Activated T-cell treated with anti-CD3 and anti-CD28 coated beads, Interleukin-2, amount 50 U/mL, for 4 hours (primary cell): ENCODE data around the gene TMEM117. TPM values are rescaled to one million over a fixed set of nuclear protein-coding genes. Genes with fewer than 3 reads are reported as not detected.

Experiments
- ATAC-seq, 2 donors: fragments of 200-7000 bp; cut with Tn5 transposase; one replicate each; pipeline ENCODE4 v1.10.0; 2021
- DNase-seq: peaks from one replicate; pipeline ENCODE4 v3.0.0-alpha.2; 2020
- H3K27me3 Mint-ChIP-seq: one replicate; pipeline ENCODE4 v1.8.0; 2021; ENCODE audit warnings: low read depth, mixed read lengths
- H3K36me3 Mint-ChIP-seq: one replicate; pipeline ENCODE4 v1.8.0; 2022; ENCODE audit warnings: mixed read lengths; ENCODE audit not compliant: insufficient read depth
- H3K4me1 Mint-ChIP-seq: one replicate; pipeline ENCODE4 v1.8.0; 2021; ENCODE audit warnings: low read depth, mixed read lengths
- H3K4me3 Mint-ChIP-seq: one replicate; pipeline ENCODE4 v1.8.0; 2021; ENCODE audit warnings: mild to moderate bottlenecking, moderate library complexity, mixed read lengths
- H3K9me3 Mint-ChIP-seq: one replicate; pipeline ENCODE4 v1.8.0; 2021; ENCODE audit warnings: mixed read lengths
- total RNA-seq, 3 donors: library from RNA; stranded (reverse); gene quantifications; one replicate each; pipeline ENCODE4 v1.2.1, GENCODE V29; 2021

Gene TMEM117
- total RNA-seq, 3 donors from 2014 or later, result 1.4 to 2.0 (median 1.4) TPM

DNA sequence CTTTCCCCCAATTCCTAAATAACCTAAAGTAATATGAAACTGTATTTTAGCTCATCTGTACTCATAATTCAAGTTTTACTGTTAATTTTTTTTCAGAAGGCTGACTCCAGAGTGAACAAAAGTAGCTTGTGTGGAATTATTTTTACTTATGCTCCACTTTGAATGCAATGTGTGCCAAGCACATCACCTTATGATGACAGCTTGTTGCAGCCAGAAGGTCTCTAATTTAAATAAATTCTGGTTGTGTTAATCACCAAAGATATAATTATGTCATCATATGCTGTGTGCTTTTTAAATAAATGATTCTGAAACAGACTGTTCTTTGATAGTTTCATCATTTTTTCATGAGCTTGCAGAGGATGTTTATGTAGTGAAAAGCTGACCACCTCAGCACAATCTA, 283.1 kb downstream of the TMEM117 start:
- DNase-seq, result no peak
- no peak for ATAC-seq
- Mint-ChIP-seq H3K9me3 (peaks cover 33% of the 10 kb centered on the region), H3K4me1 (no peaks in the 10 kb centered on the region), H3K36me3 (peaks cover 9% of the 10 kb centered on the region), H3K4me3 (no peak overlapping the region), H3K27me3 (no peaks in the 10 kb centered on the region)

DNA sequence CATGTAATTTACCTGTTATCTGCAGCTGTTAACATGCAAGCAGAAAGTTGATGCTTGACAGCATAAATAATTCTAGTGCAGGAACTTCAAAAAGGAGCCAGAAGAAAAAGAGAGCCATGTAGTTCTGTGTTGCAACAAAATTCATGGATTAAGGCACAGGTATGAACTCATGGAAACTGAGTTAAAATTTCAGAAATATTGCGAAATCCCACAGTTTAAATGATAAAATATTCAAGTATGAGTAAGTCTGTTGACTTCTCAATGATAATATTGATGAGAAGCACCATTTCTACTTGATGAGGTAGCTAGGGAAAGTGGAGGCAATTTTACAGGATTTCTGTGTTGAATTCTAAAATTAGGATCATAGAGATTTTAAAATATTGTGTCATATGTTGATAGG, 290.9 kb downstream of the TMEM117 start:
- Mint-ChIP-seq H3K36me3 (peaks cover 5% of the 10 kb centered on the region), H3K27me3 (no peaks in the 10 kb centered on the region), H3K4me1 (peaks cover 2% of the 10 kb centered on the region), H3K4me3 (no peak overlapping the region), H3K9me3 (peaks cover 26% of the 10 kb centered on the region)
- ATAC-seq, result no peak
- DNase-seq, result no peak

DNA sequence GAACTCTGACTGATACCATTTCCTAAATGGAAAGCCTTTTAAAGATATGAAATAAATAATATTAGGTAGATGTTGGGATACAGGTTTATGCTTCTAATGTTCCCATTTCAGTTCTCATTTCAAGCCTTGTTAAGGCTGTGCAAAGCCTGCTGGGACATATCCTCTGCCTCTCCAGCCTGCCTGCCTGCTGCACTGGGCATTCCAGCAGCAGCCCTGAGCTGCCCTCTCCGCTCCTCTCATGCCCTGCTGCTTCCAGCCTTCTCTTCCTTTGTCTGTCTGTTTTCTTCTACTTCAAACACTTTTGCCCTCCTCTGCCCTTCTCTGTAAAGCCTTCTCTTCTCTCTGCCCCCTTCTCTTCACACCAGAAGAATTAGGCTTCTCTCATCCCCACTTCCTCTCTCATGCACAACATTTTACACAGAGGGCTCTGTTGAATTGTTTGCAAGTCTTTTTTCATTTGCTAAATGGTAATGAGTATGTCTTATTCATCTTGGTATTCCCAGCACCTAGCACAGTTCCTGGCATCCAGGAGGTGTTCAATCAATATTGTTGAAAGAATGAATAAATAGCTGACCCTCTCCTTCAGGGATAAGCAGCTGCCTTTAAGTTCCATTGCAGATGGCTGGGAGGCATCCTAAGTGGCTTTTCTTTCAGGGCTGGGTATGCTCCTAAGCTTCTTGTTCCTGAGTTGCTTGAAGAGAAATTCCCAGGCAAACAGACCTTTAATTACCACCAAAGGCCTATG, 292.3 kb downstream of the TMEM117 start:
- Mint-ChIP-seq H3K27me3 (no peaks in the 10 kb centered on the region), H3K4me3 (no peak overlapping the region), H3K9me3 (peaks cover 17% of the 10 kb centered on the region), H3K36me3 (peaks cover 8% of the 10 kb centered on the region), H3K4me1 (peaks cover 2% of the 10 kb centered on the region)
- no peak for DNase-seq
- no peak for ATAC-seq

DNA sequence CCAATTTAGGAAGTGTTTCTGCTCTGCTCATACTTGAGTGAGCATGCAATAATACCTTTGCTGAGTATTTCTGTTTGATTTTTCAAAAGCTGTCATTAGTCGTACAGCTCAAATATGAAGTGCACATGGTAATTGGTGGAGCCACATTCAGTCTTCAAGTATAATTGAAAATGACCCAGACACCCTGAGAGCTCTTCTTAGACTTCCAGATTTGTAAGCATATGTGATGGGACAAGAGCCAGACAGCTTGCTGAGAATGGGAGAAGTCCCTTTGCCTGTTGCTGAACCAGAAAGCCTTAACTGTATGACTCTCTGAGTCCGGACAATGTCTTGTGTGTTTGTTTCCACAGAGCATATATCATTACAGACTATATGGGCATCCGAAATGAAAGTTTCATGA, 307.3 kb downstream of the TMEM117 start:
- H3K4me1 Mint-ChIP-seq, result no peaks in the 10 kb centered on the region
- peaks cover 6% of the 10 kb centered on the region for H3K9me3 Mint-ChIP-seq
- H3K4me3 Mint-ChIP-seq, result no peak overlapping the region
- H3K27me3 Mint-ChIP-seq, result no peaks in the 10 kb centered on the region
- no peak for DNase-seq
- peaks cover 15% of the 10 kb centered on the region for H3K36me3 Mint-ChIP-seq
- ATAC-seq, result no peak

DNA sequence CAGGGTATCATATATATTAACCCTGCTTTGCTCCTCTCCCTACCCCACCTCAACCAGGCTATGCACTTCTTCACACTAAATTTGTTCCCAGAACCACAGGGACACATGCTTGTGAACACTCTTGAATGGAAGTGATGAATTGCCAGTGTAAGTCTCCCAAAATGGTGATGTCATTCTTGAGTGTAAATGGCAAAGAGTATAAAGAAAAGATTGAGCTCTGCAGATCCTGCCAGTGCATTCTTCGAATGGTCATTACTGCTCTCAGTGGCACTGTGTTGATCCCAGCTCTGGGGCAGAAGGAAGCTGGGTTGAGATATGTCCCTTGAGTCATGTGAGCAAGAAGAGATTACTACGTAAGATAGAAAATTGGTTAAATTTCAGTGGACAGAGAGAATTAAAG, 313.1 kb downstream of the TMEM117 start:
- no peak for DNase-seq
- ATAC-seq, result no peak
- Mint-ChIP-seq H3K27me3 (no peaks in the 10 kb centered on the region), H3K4me3 (no peak overlapping the region), H3K9me3 (peaks cover 3% of the 10 kb centered on the region), H3K36me3 (peaks cover 7% of the 10 kb centered on the region), H3K4me1 (no peaks in the 10 kb centered on the region)

DNA sequence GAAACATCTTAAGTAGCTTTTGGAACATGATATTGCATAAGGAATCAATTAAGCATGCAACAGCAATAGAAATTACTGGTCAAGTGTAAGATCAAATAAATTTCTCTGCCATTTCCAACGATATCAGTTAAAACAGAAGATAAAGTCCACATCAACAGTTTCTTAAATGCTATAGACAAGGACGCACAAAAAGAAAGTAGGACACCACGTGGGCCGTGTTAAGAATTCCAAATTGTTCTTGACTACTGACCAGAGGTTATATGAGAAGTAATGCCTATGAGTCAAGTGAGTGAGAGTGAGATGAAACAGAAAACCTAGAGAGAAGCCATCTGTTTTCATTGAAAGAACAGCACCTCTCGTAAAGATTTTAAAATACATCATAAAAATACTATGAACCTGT, 318.2 kb downstream of the TMEM117 start:
- ATAC-seq (no peak), DNase-seq (no peak)
- Mint-ChIP-seq H3K27me3 (no peaks in the 10 kb centered on the region), H3K4me1 (no peaks in the 10 kb centered on the region), H3K36me3 (peaks cover 2% of the 10 kb centered on the region), H3K4me3 (no peak overlapping the region), H3K9me3 (no peaks in the 10 kb centered on the region)

DNA sequence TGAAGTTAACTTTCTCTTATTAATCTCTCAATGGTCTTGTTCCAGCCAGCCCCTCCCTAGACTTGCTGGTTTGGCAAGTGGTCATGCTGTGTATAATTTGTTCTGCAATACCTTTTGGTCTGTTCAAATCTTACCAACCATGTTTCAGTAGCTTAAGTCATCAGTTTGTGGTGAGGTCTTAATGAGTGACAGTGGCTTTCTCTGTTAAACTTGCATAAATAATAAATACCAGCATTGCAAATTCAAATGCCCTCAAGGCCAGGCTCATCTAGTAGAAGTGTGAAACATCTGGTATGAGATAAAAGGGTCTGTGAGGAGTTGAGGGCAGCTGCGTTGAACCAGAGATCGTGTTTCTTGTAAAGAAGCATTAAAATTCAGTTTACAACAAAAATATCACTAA, 319.5 kb downstream of the TMEM117 start:
- ATAC-seq (no peak), DNase-seq (no peak)
- no peaks in the 10 kb centered on the region for H3K27me3 Mint-ChIP-seq
- H3K36me3 Mint-ChIP-seq, result peaks cover 2% of the 10 kb centered on the region
- no peak overlapping the region for H3K4me3 Mint-ChIP-seq
- H3K9me3 Mint-ChIP-seq, result no peaks in the 10 kb centered on the region
- H3K4me1 Mint-ChIP-seq, result no peaks in the 10 kb centered on the region

DNA sequence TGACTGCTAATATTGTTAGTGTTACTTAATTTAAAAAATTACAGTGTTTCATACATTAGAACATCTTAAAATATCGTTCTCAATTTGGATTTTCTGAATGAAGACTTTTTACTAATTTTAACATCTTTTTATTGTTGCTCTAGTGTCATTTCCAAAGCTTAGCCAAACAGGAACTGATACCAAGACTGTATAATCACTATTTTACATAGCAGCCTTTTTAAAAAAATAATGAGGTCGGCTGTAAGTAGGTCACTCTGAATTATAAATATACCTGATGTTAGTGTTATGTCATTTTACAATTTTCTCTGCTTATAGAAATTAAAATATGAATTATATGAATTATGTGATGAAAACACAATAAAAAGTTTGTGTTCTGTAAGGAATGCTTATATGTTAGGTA, 321.5 kb downstream of the TMEM117 start:
- Mint-ChIP-seq H3K36me3 (peaks cover 2% of the 10 kb centered on the region), H3K4me3 (no peak overlapping the region), H3K9me3 (no peaks in the 10 kb centered on the region), H3K27me3 (no peaks in the 10 kb centered on the region), H3K4me1 (no peaks in the 10 kb centered on the region)
- DNase-seq, result no peak
- no peak for ATAC-seq

DNA sequence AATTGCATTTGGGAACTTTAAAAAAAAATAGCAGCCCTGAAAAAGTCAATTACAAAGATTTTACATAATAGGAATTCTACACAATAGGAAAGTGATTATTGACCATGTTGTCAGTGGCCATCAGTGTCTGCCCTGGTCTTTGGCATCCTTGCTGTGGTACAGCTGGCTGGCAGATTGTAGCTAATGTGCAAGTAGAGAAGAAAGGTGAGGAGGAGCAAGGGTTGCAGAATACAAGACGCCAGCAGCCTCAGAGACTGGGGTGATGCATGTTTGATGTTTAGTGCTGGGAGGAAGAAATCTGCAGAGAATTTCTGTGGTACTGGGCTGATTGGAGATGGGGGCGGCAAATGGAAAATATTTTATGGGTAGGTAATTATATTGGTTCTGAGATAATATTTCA, 322.9 kb downstream of the TMEM117 start:
- ATAC-seq (no peak), DNase-seq (no peak)
- H3K4me3 Mint-ChIP-seq, result no peak overlapping the region
- H3K27me3 Mint-ChIP-seq, result no peaks in the 10 kb centered on the region
- no peaks in the 10 kb centered on the region for H3K4me1 Mint-ChIP-seq
- no peaks in the 10 kb centered on the region for H3K9me3 Mint-ChIP-seq
- peaks cover 5% of the 10 kb centered on the region for H3K36me3 Mint-ChIP-seq

DNA sequence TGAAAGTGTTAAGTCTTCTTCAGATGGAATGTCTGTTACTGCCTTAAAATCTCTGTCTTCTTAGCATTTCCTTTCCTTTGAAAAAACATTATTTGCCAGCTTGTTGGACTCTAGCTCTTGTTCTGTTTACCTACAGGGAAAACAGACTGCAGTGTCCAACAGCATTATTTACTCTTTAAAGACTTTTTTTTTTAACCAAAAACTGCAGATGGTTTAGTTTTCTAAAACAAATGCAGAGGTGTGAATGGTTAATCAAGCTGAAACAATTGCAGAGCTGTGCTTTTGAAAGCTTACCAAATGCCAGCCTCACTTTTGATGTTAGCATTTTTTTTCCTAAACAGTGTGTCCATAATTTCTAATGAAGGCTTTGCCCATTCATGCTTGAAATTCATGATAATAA, 323.3 kb downstream of the TMEM117 start:
- Mint-ChIP-seq H3K9me3 (no peaks in the 10 kb centered on the region), H3K4me1 (no peaks in the 10 kb centered on the region), H3K36me3 (peaks cover 3% of the 10 kb centered on the region), H3K27me3 (no peaks in the 10 kb centered on the region), H3K4me3 (no peak overlapping the region)
- ATAC-seq, result no peak
- DNase-seq, result no peak

DNA sequence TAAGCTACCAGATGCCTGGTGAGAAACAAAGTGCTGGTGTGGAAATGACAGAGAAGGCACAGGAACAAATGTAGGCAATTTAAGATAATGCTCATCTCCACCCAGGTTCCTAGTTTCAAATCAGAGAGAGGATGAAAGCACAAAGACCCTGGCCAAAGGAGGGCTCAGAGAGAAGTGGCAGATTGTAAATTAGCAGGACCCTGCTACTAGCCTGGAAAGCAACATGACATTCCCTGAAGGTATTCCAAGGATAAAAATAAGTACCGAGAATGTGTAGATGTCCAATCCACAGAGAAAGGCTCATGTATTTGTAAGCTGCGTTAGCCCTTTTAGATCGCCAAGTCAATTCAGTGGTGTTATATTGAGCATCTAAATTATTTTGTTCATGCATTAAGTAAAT, 324.0 kb downstream of the TMEM117 start:
- H3K4me1 Mint-ChIP-seq, result no peaks in the 10 kb centered on the region
- H3K4me3 Mint-ChIP-seq, result no peak overlapping the region
- H3K27me3 Mint-ChIP-seq, result no peaks in the 10 kb centered on the region
- no peak for ATAC-seq
- DNase-seq, result no peak
- H3K9me3 Mint-ChIP-seq, result no peaks in the 10 kb centered on the region
- peaks cover 3% of the 10 kb centered on the region for H3K36me3 Mint-ChIP-seq

DNA sequence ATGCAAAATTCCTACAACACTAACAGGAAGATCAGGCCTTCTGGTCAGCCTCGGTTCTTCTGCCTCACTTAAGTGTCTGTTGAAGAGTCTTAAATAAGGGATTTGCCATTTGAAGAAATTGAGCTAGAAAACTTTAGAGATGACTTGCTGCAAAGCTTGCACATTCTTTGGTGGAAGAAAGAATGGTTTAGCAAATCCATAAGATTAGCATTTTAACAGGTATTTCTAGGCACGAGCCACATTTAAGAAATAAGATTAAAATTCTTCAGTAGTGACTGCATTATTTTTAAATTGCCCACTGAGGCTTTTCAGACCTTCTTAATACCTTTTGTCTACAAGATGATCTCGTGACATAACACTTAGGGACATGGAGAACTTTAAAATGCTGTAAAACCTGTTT, 327.1 kb downstream of the TMEM117 start:
- ATAC-seq, result no peak
- Mint-ChIP-seq H3K27me3 (no peaks in the 10 kb centered on the region), H3K9me3 (no peaks in the 10 kb centered on the region), H3K4me3 (no peak overlapping the region), H3K4me1 (no peaks in the 10 kb centered on the region), H3K36me3 (peaks cover 3% of the 10 kb centered on the region)
- no peak for DNase-seq

DNA sequence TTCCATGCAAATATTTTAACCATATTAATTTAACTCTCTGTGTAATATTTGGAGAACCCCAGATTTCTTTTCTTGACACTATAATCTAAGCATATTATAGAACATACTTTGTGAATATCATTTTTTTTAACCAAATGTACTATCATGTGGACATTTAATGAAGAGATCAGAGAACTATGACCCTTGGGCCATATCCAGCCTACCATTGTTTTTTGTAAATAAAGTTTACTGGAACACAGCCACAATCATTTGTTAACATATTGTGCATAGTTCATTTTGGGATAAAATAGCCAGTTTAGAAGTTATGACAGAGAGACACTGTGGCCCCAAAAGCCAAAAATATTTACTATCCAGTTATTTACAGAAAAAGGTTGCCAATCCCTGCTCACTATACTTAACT, 338.2 kb downstream of the TMEM117 start:
- DNase-seq, result no peak
- peaks cover 3% of the 10 kb centered on the region for H3K9me3 Mint-ChIP-seq
- no peaks in the 10 kb centered on the region for H3K4me1 Mint-ChIP-seq
- no peak overlapping the region for H3K4me3 Mint-ChIP-seq
- peaks cover 7% of the 10 kb centered on the region for H3K36me3 Mint-ChIP-seq
- ATAC-seq, result no peak
- H3K27me3 Mint-ChIP-seq, result no peaks in the 10 kb centered on the region

DNA sequence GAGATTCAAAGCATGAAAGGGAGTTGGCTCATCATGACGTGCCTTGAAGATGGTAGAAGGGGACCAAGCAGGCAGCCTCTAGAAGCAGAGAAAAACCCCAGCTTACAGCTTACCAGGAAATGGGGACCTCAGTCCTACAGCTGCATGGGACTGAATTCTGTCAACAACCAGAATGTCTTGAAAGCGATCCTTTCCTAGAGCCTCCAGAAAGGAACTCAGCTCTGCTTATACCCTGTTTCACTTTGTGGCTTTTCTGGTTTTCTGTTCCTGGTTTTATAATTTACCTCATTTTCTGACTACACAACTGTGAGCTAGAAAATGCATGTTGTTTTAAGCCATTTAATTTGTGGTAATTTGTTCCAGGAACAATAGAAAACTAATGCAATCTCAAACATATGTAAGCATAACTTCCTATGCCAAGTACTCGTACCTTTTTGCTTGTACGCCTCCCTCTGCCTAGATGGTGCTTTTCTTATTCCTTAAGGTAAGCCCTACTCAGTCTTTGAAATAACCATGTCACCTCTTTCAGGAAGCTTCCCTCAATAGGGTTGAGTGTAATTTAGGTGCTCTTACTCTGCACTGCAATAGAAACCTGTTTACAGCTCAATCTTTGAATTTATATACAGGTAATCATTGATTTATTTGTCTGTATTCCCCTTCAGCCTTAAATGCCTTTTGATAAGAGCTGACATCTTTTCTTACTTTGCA, 348.8 kb downstream of the TMEM117 start:
- Mint-ChIP-seq H3K4me3 (no peak overlapping the region), H3K36me3 (no peaks in the 10 kb centered on the region), H3K27me3 (no peaks in the 10 kb centered on the region), H3K4me1 (no peaks in the 10 kb centered on the region), H3K9me3 (no peaks in the 10 kb centered on the region)
- no peak for DNase-seq
- ATAC-seq, result no peak

DNA sequence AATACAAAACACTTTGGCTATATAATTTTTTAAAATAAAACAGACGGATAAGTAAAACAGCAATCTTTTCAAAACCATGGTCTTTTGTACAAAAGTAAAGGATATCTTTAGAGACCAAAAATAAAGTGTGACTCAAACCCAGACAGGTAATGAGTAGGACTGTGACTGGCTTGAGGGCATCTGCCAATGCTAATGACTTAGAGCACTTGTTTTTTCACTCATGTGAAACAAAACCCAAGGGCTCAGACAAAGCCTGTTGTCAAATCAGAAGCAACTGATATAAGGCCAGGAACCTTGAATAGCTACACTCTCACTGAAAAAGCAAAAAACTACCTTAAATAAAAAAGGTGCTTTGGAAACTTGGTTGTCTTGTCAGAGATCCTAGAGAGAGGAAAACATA, 357.4 kb downstream of the TMEM117 start:
- no peak for DNase-seq
- Mint-ChIP-seq H3K4me1 (no peaks in the 10 kb centered on the region), H3K36me3 (peaks cover 2% of the 10 kb centered on the region), H3K9me3 (no peaks in the 10 kb centered on the region), H3K27me3 (no peaks in the 10 kb centered on the region), H3K4me3 (no peak overlapping the region)
- no peak for ATAC-seq
